GM10248 (cell line): ENCODE data around the gene OVOL1.
A peak's percentile ranks its signal among the peaks of the same experiment; 100 is the strongest.

Experiments used
- CTCF ChIA-PET: fragments of 300-600 bp; sonication (Branson Sonifier 250); formaldehyde crosslinking; extraction: SDS; loops from one replicate; lab custom pipeline; 2021; ENCODE audit warnings: antibody characterized with exemption; lab: Yijun Ruan, JAX
- POLR2A ChIA-PET: fragments of 350-650 bp; sonication (Branson Sonifier 250); formaldehyde crosslinking; extraction: SDS; loops from one replicate; lab custom pipeline; 2020; ENCODE audit warnings: antibody characterized with exemption; lab: Yijun Ruan, JAX
- DNase-seq: peaks from one replicate; pipeline ENCODE4 v3.0.0; 2012; ENCODE audit errors: extremely low spot score
- CTCF ChIP-seq: IDR thresholded peaks from 2 replicates; pipeline ENCODE4 v1.5.1; 2012; ENCODE audit warnings: mild to moderate bottlenecking, low read depth; ENCODE audit errors: extremely low read depth, missing control alignments, control extremely low read depth

OVOL1 gene

GRCh38 chr11:65790104-65790901 is 3.4 kb downstream of the OVOL1 start:
- TF ChIP-seq CTCF, result no peak
- ChIA-PET POLR2A (no interaction called here), CTCF (interaction anchor here (1.0 to 7.9 kb wide), 7 partner anchors 8 to 67 kb away, joined by 3 to 80 read pairs (median 3); partner anchors contain the start of gene AP5B1)
- no peak for DNase-seq

GRCh38 chr11:65790902-65791650 is 4.2 kb downstream of the OVOL1 start:
- CTCF ChIA-PET, result interaction anchor here (1.1 to 7.9 kb wide), 9 partner anchors 11 to 68 kb away, joined by 3 to 80 read pairs (median 5); partner anchors contain the start of gene AP5B1
- DNase-seq, result no peak
- POLR2A ChIA-PET, result interaction anchor here (1.0 kb wide), 1 partner anchor 71 kb away, joined by 3 read pairs; the partner anchor contains the start of gene RNASEH2C
- TF ChIP-seq CTCF, result no peak

- TF ChIP-seq CTCF, result no peak
- CTCF ChIA-PET, result interaction anchor here (1.2 to 7.9 kb wide), 6 partner anchors 11 to 69 kb away, joined by 3 to 80 read pairs (median 8); partner anchors contain the start of gene AP5B1
- POLR2A ChIA-PET, result interaction anchor here (1.0 kb wide), 1 partner anchor 71 kb away, joined by 3 read pairs; the partner anchor contains the start of gene RNASEH2C
- peak; percentile 82 for DNase-seq
These were observed 4.9 kb downstream of the OVOL1 start for GRCh38 chr11:65791719-65792213.

GRCh38 chr11:65792456-65792855 is 5.6 kb downstream of the OVOL1 start:
- CTCF ChIA-PET, result interaction anchor here (1.3 to 7.9 kb wide), 5 partner anchors 10 to 25 kb away, joined by 4 to 80 read pairs (median 10); partner anchors contain the start of gene AP5B1
- TF ChIP-seq CTCF, result no peak
- no peak for DNase-seq
- POLR2A ChIA-PET, result no interaction called here

GRCh38 chr11:65793144-65793581 is 6.3 kb downstream of the OVOL1 start:
- CTCF ChIA-PET, result interaction anchor here (1.3 to 7.9 kb wide), 5 partner anchors 9 to 25 kb away, joined by 4 to 80 read pairs (median 10); partner anchors contain the start of gene AP5B1
- TF ChIP-seq CTCF, result no peak
- POLR2A ChIA-PET, result interaction anchor here (0.6 kb wide), 2 partner anchors 61 to 179 kb away, joined by 4 read pairs; no protein-coding TSS in a partner anchor
- no peak for DNase-seq
